Mucosa of stomach (tissue), 1 donor: ENCODE measurements around the gene POMGNT2.

Experiments used
- H3K27me3 ChIP-seq: one replicate; pipeline ENCODE4 v1.7.0; 2013; ENCODE audit warnings: mild to moderate bottlenecking, low read length; ENCODE audit not compliant: control insufficient read depth, insufficient read depth
- H3K36me3 ChIP-seq: one replicate; pipeline ENCODE4 v1.7.0; 2013; ENCODE audit warnings: low read length; ENCODE audit not compliant: control insufficient read depth, insufficient read depth
- H3K4me1 ChIP-seq: one replicate; pipeline ENCODE4 v1.7.0; 2013; ENCODE audit warnings: mild to moderate bottlenecking, low read length; ENCODE audit not compliant: control insufficient read depth, insufficient read depth
- H3K4me3 ChIP-seq: one replicate; pipeline ENCODE4 v1.7.0; 2013; ENCODE audit warnings: low read length
- H3K9ac ChIP-seq: one replicate; pipeline ENCODE4 v1.7.0; 2013; ENCODE audit warnings: mild to moderate bottlenecking, low read length, moderate library complexity
- H3K9me3 ChIP-seq: one replicate; pipeline ENCODE4 v1.7.0; 2013; ENCODE audit warnings: mild to moderate bottlenecking, low read length, moderate library complexity; ENCODE audit not compliant: control insufficient read depth
- donor health status: Pancreatic carcinoma.

The POMGNT2 gene

GRCh38 chr3:43105596-43106292 is at the start of gene POMGNT2:
Gene POMGNT2, minus strand, starts transcription at chr3:43106079. Its CDS starts 24,648 bp downstream, at chr3:43081431.
- Histone ChIP-seq H3K27me3 (no peaks in the 10 kb centered on the region), H3K4me3 (peak within 1 kb of the TSS; percentile 42), H3K4me1 (no peaks in the 10 kb centered on the region), H3K9me3 (no peaks in the 10 kb centered on the region), H3K9ac (peak within 1 kb of the TSS; percentile 86), H3K36me3 (no peaks in the 10 kb centered on the region)

- H3K27me3 ChIP-seq, result peaks cover 5% of the 10 kb centered on the region
- H3K9ac ChIP-seq, result no peak overlapping the region
- no peak overlapping the region for H3K4me3 ChIP-seq
- H3K9me3 ChIP-seq, result no peaks in the 10 kb centered on the region
- H3K4me1 ChIP-seq, result no peaks in the 10 kb centered on the region
- H3K36me3 ChIP-seq, result no peaks in the 10 kb centered on the region
These were observed 49.1 kb upstream of the POMGNT2 start for GRCh38 chr3:43154980-43155379.

- Histone ChIP-seq H3K9ac (no peak overlapping the region), H3K36me3 (no peaks in the 10 kb centered on the region), H3K9me3 (no peaks in the 10 kb centered on the region), H3K4me3 (no peak overlapping the region), H3K4me1 (no peaks in the 10 kb centered on the region), H3K27me3 (peaks cover 5% of the 10 kb centered on the region)
These were observed 47.6 kb upstream of the POMGNT2 start for GRCh38 chr3:43153216-43154083.

GRCh38 chr3:43152649-43153048 is 46.8 kb upstream of the POMGNT2 start:
- Histone ChIP-seq H3K36me3 (no peaks in the 10 kb centered on the region), H3K4me1 (no peaks in the 10 kb centered on the region), H3K9ac (no peak overlapping the region), H3K27me3 (peaks cover 5% of the 10 kb centered on the region), H3K9me3 (no peaks in the 10 kb centered on the region), H3K4me3 (no peak overlapping the region)

- no peaks in the 10 kb centered on the region for H3K4me1 ChIP-seq
- no peaks in the 10 kb centered on the region for H3K9me3 ChIP-seq
- no peaks in the 10 kb centered on the region for H3K36me3 ChIP-seq
- no peak overlapping the region for H3K4me3 ChIP-seq
- peaks cover 5% of the 10 kb centered on the region for H3K27me3 ChIP-seq
- H3K9ac ChIP-seq, result no peak overlapping the region
These were observed 42.2 kb upstream of the POMGNT2 start for GRCh38 chr3:43148033-43148432.

- H3K4me3 ChIP-seq, result no peak overlapping the region
- no peaks in the 10 kb centered on the region for H3K9me3 ChIP-seq
- no peaks in the 10 kb centered on the region for H3K4me1 ChIP-seq
- H3K36me3 ChIP-seq, result no peaks in the 10 kb centered on the region
- peaks cover 3% of the 10 kb centered on the region for H3K27me3 ChIP-seq
- H3K9ac ChIP-seq, result no peak overlapping the region
These were observed 40.7 kb upstream of the POMGNT2 start for GRCh38 chr3:43146599-43146998.

- Histone ChIP-seq H3K36me3 (no peaks in the 10 kb centered on the region), H3K27me3 (no peaks in the 10 kb centered on the region), H3K9ac (no peak overlapping the region), H3K4me3 (no peak overlapping the region), H3K4me1 (no peaks in the 10 kb centered on the region), H3K9me3 (no peaks in the 10 kb centered on the region)
These were observed 39.0 kb upstream of the POMGNT2 start for GRCh38 chr3:43144761-43145490.

GRCh38 chr3:43142472-43142871 is 36.6 kb upstream of the POMGNT2 start:
- no peaks in the 10 kb centered on the region for H3K9me3 ChIP-seq
- no peaks in the 10 kb centered on the region for H3K27me3 ChIP-seq
- no peaks in the 10 kb centered on the region for H3K4me1 ChIP-seq
- no peaks in the 10 kb centered on the region for H3K36me3 ChIP-seq
- H3K9ac ChIP-seq, result no peak overlapping the region
- H3K4me3 ChIP-seq, result no peak overlapping the region

GRCh38 chr3:43138488-43139231 is 32.8 kb upstream of the POMGNT2 start:
- H3K4me3 ChIP-seq, result no peak overlapping the region
- no peaks in the 10 kb centered on the region for H3K4me1 ChIP-seq
- H3K9ac ChIP-seq, result no peak overlapping the region
- H3K36me3 ChIP-seq, result no peaks in the 10 kb centered on the region
- H3K27me3 ChIP-seq, result no peaks in the 10 kb centered on the region
- no peaks in the 10 kb centered on the region for H3K9me3 ChIP-seq

GRCh38 chr3:43132870-43133636 is 27.2 kb upstream of the POMGNT2 start:
- no peak overlapping the region for H3K4me3 ChIP-seq
- H3K9ac ChIP-seq, result no peak overlapping the region
- no peaks in the 10 kb centered on the region for H3K27me3 ChIP-seq
- no peaks in the 10 kb centered on the region for H3K4me1 ChIP-seq
- no peaks in the 10 kb centered on the region for H3K36me3 ChIP-seq
- H3K9me3 ChIP-seq, result no peaks in the 10 kb centered on the region

GRCh38 chr3:43132193-43132592 is 26.3 kb upstream of the POMGNT2 start:
- Histone ChIP-seq H3K4me3 (no peak overlapping the region), H3K27me3 (no peaks in the 10 kb centered on the region), H3K36me3 (no peaks in the 10 kb centered on the region), H3K9ac (no peak overlapping the region), H3K9me3 (no peaks in the 10 kb centered on the region), H3K4me1 (no peaks in the 10 kb centered on the region)
